Ishikawa (cell line): ENCODE results near the gene SNRNP200.

Experiments
- CEBPB ChIP-seq: IDR thresholded peaks from 2 replicates; pipeline ENCODE4 v1.6.1; 2012
- CREB1 ChIP-seq: IDR thresholded peaks from 2 replicates; pipeline ENCODE4 v1.6.1; 2012; ENCODE audit warnings: low read depth
- EGR1 ChIP-seq: IDR thresholded peaks from 2 replicates; pipeline ENCODE4 v1.6.1; 2012
- EP300 ChIP-seq: IDR thresholded peaks from 2 replicates; pipeline ENCODE4 v1.6.1; 2012; ENCODE audit warnings: borderline replicate concordance
- FOXM1 ChIP-seq: IDR thresholded peaks from 2 replicates; pipeline ENCODE4 v1.6.1; 2012; ENCODE audit warnings: low read depth, borderline replicate concordance
- MAX ChIP-seq: IDR thresholded peaks from 2 replicates; pipeline ENCODE4 v1.6.1; 2012
- NFIC ChIP-seq: IDR thresholded peaks from 2 replicates; pipeline ENCODE4 v1.6.1; 2012
- RAD21 ChIP-seq: IDR thresholded peaks from 2 replicates; pipeline ENCODE4 v1.6.1; 2012; ENCODE audit warnings: low read depth
- TAF1 ChIP-seq: IDR thresholded peaks from 2 replicates; pipeline ENCODE4 v1.6.1; 2012; ENCODE audit warnings: low read depth, mild to moderate bottlenecking
- TCF12 ChIP-seq: IDR thresholded peaks from 2 replicates; pipeline ENCODE4 v1.6.1; 2012; ENCODE audit warnings: low read depth
- TEAD4 ChIP-seq: IDR thresholded peaks from 2 replicates; pipeline ENCODE4 v1.6.1; 2012
- YY1 ChIP-seq: IDR thresholded peaks from 2 replicates; pipeline ENCODE4 v1.6.1; 2012; ENCODE audit warnings: low read depth
- ZBTB7A ChIP-seq: IDR thresholded peaks from 2 replicates; pipeline ENCODE4 v1.6.1; 2012; ENCODE audit warnings: low read depth
- TF ChIP-seq, protein P1 (sequence below): IDR thresholded peaks from 2 replicates; pipeline ENCODE4 v1.6.1; 2012
- TF ChIP-seq, protein P2 (sequence below): IDR thresholded peaks from 2 replicates; pipeline ENCODE4 v1.6.1; 2012; ENCODE audit warnings: low read depth, mild to moderate bottlenecking

The SNRNP200 gene

GRCh38 chr2:96253006-96253405, 52.3 kb downstream of the SNRNP200 start:
- TF ChIP-seq TEAD4 (no peak), CEBPB (no peak), EGR1 (no peak), TCF12 (no peak), CREB1 (no peak), EP300 (no peak), YY1 (no peak), ZBTB7A (no peak), RAD21 (no peak), NFIC (no peak), MAX (no peak), TAF1 (no peak), FOXM1 (no peak)
- TF ChIP-seq, protein P1, sequence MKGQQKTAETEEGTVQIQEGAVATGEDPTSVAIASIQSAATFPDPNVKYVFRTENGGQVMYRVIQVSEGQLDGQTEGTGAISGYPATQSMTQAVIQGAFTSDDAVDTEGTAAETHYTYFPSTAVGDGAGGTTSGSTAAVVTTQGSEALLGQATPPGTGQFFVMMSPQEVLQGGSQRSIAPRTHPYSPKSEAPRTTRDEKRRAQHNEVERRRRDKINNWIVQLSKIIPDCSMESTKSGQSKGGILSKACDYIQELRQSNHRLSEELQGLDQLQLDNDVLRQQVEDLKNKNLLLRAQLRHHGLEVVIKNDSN = no peak
- TF ChIP-seq, protein P2, sequence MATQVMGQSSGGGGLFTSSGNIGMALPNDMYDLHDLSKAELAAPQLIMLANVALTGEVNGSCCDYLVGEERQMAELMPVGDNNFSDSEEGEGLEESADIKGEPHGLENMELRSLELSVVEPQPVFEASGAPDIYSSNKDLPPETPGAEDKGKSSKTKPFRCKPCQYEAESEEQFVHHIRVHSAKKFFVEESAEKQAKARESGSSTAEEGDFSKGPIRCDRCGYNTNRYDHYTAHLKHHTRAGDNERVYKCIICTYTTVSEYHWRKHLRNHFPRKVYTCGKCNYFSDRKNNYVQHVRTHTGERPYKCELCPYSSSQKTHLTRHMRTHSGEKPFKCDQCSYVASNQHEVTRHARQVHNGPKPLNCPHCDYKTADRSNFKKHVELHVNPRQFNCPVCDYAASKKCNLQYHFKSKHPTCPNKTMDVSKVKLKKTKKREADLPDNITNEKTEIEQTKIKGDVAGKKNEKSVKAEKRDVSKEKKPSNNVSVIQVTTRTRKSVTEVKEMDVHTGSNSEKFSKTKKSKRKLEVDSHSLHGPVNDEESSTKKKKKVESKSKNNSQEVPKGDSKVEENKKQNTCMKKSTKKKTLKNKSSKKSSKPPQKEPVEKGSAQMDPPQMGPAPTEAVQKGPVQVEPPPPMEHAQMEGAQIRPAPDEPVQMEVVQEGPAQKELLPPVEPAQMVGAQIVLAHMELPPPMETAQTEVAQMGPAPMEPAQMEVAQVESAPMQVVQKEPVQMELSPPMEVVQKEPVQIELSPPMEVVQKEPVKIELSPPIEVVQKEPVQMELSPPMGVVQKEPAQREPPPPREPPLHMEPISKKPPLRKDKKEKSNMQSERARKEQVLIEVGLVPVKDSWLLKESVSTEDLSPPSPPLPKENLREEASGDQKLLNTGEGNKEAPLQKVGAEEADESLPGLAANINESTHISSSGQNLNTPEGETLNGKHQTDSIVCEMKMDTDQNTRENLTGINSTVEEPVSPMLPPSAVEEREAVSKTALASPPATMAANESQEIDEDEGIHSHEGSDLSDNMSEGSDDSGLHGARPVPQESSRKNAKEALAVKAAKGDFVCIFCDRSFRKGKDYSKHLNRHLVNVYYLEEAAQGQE = no peak

DNA sequence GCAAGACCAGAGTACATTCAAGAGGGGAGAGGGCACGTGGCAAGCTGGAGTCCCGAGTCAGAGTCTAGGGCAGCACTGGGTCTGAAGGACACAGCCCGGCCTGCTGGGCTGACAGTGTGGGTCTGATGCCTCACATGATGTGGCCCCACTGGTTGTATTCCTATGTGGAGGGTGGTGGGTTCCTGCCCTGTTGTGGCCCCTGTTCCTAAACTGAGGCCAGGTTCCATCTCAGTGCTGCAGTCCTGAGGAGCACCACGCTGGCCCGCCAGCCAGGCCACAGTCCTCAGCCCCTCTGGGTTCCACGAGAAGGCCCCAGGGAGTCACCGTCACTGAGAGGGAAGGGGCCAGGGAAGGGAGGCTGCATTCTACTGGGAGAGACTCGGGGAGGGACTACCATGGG, 52.8 kb downstream of the SNRNP200 start:
- TF ChIP-seq FOXM1 (no peak), YY1 (no peak)

- TF ChIP-seq TEAD4 = 0 out of 2 replicates have a peak, but pooled peaks have one; percentile 57
- no peak for TF ChIP-seq EP300
- no peak for TF ChIP-seq CEBPB
- TF ChIP-seq NFIC = no peak
- 0 out of 2 replicates have a peak, but pooled peaks have one; percentile 56 for TF ChIP-seq YY1
Observed at GRCh38 chr2:96251721-96252292, 53.5 kb downstream of the SNRNP200 start.

DNA sequence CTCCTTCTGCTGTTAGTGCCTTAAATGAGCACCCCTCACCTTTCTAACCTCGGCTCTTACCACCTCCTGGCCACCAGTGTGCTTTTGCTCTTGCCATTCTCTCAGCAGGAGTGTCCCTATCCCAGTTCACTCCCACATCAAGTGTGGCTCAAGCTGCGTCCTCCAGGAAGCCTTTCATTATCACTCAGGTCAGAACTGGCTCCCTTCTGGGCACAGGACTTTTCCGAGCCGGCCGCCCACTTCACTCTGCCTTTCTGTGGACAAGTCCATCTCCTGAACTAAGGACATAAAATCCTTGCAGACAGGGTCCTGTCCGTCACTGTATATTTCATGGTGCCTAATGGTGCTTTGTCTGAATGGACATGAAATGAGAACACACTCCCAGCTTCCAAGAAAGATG, 55.2 kb downstream of the SNRNP200 start:
- TF ChIP-seq TCF12 (no peak), CEBPB (no peak), YY1 (no peak), EP300 (no peak), MAX (no peak), NFIC (no peak)

DNA sequence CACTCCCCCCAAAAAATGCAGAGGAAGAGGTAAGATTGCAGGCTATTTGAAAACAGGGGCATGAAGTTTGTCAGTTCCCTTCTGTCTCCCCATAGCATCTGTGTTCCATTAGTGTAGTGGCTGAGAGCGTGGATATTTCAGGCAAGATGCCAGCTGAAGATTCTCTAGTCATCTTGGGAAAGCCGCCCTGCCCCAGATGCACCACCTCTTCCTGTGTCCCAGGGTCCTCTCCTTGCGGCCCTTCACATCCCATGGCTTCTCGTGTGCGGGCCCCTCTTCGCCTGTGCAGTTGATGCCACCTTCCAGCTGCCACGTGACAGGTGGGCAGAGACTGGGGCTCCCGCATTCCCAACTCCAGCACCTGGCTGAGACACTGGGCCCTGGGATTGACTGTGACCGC, 55.7 kb downstream of the SNRNP200 start:
- no peak for TF ChIP-seq ZBTB7A
- no peak for TF ChIP-seq EGR1
- no peak for TF ChIP-seq TCF12
- no peak for TF ChIP-seq TAF1
- no peak for TF ChIP-seq FOXM1
- TF ChIP-seq, protein P1 = no peak

DNA sequence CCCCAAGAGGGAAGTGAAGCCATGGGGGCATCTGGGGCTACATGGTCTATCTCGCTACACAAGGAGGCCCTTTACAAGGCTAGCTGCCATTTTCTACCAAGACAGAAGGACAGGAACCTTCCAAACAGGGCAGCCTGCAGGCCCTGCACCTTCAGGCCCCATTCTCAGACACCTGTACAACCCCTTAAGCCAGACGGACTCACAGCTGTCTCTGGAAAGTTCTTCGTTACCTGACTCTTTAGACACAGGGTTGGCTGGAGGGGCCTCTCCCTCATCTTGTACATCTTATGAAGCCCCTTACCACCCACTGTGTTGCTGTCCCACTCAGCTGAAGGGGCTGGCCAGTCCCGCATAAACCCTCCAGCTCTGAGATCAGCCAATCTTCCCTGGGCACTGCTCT, 56.7 kb downstream of the SNRNP200 start:
- TF ChIP-seq EP300 (no peak), YY1 (no peak), NFIC (no peak), TEAD4 (no peak)
- TF ChIP-seq, protein P1 = no peak

DNA sequence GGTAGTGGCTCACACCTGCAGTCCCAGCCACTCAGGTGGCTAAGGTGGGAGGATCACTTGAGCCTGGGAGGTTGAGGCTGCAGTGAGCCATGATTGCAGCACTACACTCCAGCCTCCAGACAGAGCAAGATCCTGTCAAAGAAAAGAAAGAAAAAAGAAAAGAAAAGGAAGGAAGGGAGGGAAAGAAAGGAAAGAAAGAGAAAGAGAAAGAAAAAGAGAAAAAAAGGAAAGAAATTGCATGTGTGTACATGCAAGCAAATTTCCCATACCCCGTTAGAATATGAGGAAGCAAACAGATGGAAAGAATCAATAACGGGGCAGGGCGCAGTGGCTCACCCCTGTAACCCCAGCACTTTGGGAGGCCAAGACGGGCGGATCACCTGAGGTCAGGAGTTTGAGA, 57.5 kb downstream of the SNRNP200 start:
- no peak for TF ChIP-seq TEAD4

DNA sequence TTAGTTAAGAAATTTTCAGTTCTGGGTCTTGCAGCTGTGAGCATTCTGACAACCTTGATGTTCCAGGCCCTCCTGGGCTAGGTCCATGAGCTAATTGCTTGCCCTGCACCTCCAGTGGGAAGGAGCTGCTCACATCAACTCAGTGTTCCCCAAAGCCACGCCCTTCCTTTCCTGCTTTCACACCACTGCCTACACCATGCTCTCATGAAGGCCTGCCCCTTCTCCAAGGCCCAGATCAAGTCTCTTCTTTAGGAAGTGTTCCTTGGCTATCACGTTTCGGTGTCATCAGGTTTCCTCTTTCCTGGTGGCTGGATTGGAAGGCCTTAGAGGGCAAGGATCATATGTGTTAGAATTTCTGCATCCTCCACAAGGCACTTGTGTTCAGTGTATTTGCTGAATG, 58.3 kb downstream of the SNRNP200 start:
- no peak for TF ChIP-seq EGR1
- TF ChIP-seq TCF12 = no peak
- no peak for TF ChIP-seq TEAD4

GRCh38 chr2:96245609-96246390, 59.5 kb downstream of the SNRNP200 start:
- TF ChIP-seq EP300 = no peak
- TF ChIP-seq CEBPB = no peak
- TF ChIP-seq, protein P2 = no peak
- TF ChIP-seq, protein P1 = no peak
- no peak for TF ChIP-seq CREB1
- TF ChIP-seq ZBTB7A = no peak
- TF ChIP-seq YY1 = no peak
- TF ChIP-seq RAD21 = no peak
- no peak for TF ChIP-seq TCF12
- TF ChIP-seq NFIC = no peak
- TF ChIP-seq FOXM1 = no peak
- no peak for TF ChIP-seq TEAD4
- no peak for TF ChIP-seq MAX
- TF ChIP-seq TAF1 = no peak
- TF ChIP-seq EGR1 = no peak
